IPS-18c (cell line): ENCODE measurements around the gene FAM163B.

ENCODE experiments used
- H3K4me3 ChIP-seq: 2 replicates; pipeline ENCODE4 v1.7.0; 2013; ENCODE audit warnings: low read depth, mild to moderate bottlenecking, low read length, moderate library complexity; ENCODE audit not compliant: insufficient read depth
- H3K9me3 ChIP-seq: one replicate; pipeline ENCODE4 v1.6.1; 2013; ENCODE audit warnings: mild to moderate bottlenecking, low read length, moderate library complexity; ENCODE audit not compliant: control insufficient read depth, insufficient read depth

FAM163B gene

DNA sequence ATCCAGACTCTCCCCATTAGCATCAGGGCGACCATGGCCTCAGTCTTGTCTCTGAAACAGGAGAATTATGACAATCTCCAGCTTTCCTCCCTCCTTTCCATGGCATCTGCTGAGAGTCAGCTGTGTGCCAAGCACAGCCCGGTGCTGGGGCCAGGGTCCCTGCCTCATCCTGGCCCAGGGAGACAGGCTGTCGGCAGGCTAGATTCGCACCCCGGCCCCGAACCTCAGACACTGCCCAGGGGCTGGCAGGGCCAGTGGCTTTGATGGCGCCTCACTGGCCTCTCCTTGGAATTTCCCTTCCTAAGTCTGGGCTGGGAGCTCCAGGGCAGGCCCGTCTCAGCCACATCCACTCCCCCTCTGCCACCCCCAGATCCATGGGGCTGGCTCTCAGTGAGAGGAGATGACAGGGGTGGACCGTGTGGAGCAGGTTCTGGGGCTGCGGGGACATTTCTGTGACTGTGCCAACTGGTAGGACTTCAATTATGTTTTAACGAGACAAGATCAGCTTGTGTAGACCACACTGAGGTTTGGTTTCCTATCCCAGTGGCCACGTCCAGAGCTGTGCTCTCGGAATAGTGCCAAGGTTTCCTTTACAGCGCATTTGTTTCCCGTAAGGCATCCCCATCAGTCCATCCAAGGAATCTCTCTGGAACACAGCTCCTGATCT is 15.5 kb downstream of the FAM163B start:
- no peak overlapping the region for H3K4me3 ChIP-seq
- H3K9me3 ChIP-seq = no peaks in the 10 kb centered on the region

GRCh38 chr9:133592731-133593409 is 16.3 kb downstream of the FAM163B start:
- Histone ChIP-seq H3K9me3 (no peaks in the 10 kb centered on the region), H3K4me3 (no peak overlapping the region)

GRCh38 chr9:133591985-133592384 is 17.2 kb downstream of the FAM163B start:
- Histone ChIP-seq H3K4me3 (no peak overlapping the region), H3K9me3 (no peaks in the 10 kb centered on the region)

DNA sequence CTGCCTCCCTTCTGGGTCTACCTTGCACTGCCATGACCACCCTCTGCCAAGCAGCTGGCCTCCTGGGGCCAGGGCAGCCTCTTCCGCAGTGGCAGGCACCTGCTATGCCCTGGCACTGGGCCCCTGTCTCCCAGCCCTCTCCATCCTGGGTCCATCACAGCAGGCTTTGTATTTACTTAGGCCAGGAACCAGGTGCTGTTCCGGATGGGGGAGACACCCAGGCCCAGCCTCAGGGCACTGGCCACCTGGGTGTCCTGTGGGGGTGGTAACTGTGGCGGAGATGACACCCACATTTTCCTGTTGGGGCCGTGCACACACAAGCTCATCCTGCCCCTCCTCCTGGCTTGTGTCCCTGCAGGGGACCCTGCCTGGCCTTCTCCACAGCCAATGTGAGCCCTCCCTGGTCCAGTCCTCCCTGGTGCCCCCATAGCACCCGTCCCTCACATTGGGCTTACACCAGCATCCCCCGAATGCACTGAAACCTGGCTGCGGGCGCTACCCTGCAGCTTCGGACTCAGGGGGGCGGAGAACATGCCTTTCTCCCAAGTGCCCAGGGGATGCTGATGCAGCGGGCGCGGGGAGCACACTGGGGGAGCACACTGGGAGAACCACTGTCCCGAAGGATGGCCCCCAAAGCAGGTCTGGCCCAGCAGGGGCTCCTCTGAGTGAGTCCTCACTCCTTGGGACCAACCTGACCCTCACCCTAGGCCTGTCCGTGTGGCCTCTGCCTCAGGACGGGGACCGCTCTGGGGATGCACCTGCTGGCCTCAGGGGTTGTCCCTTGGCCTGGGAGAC is 17.9 kb downstream of the FAM163B start:
- no peaks in the 10 kb centered on the region for H3K9me3 ChIP-seq
- H3K4me3 ChIP-seq = no peak overlapping the region

DNA sequence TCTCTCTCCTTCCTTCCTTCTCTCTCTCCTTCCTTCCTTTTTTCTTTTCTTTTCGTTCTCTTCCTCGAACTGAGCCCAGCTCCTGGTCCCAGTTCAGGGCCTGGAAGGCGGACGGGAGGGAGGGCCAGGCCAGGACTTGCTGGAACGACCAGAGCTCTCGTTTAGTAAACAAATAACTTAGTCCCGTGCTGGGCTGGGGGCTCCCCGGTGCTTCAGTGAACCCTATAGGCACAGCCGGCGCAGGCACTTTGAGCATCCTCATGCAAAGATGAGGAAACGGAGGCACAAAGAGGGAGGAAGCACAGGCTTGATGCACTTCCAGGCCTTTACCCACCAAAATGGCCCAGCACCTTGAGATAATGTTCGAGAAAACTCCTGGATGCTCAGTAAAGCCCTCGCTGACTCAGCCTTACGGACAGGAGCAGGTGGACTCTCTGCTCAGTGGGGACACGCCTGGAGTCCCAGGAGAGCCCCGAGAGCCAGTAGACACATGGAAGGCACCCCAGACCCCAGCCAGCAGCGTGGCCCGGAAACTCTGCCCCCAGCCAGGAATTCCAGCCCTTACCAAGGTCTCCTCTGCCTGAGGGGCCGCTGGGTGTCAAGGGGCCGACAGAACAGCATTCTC is 18.8 kb downstream of the FAM163B start:
- Histone ChIP-seq H3K9me3 (no peaks in the 10 kb centered on the region), H3K4me3 (no peak overlapping the region)

GRCh38 chr9:133589454-133590227 is 19.5 kb downstream of the FAM163B start:
- Histone ChIP-seq H3K4me3 (no peak overlapping the region), H3K9me3 (no peaks in the 10 kb centered on the region)

GRCh38 chr9:133587466-133587865 is 21.7 kb downstream of the FAM163B start:
- Histone ChIP-seq H3K4me3 (no peak overlapping the region), H3K9me3 (peaks cover 2% of the 10 kb centered on the region)

GRCh38 chr9:133587051-133587450 is 22.1 kb downstream of the FAM163B start:
- H3K9me3 ChIP-seq = peaks cover 2% of the 10 kb centered on the region
- H3K4me3 ChIP-seq = no peak overlapping the region

DNA sequence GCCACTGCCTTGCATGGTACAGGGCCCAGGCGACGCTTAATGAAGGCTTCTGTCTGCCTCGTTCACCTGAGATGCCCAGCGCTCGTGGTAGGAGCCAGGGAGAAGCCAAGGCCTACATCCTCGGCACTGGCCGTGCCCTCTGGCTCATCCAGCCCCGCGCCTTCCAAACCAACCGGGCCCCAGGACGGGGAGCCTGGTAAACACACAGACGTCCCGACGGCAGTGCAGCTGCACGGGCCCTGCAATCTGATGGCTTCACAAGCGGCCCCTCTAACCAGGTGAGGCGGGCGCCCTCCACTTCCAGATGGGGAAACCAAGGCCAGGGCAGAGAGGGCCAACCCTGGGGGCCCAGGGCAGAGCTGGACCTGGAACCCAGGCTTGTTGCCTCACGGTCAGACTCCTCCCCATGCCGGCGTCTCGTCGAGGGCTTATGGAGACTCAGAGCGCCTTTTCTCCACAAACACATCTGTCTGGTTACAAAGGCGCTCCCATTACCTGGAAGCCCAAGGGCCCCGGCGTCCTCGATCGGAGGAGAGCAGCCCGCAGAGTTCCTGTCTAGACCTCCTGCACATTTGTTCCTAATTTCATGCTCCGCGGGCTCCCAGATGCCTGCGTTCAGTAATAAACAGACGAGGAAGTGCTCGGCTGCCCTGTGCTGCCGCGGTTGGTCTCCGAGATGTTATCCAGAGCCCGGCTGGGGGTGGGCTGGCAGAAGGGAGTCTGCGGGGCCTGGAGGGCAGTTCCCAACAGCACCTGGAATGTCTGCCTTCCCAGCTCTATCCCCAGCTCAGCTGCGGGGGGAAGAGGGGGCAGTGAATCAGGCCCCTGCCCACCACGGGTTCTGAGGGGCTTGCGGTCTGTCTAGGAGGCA is 23.5 kb downstream of the FAM163B start:
- peaks cover 2% of the 10 kb centered on the region for H3K9me3 ChIP-seq
- no peak overlapping the region for H3K4me3 ChIP-seq

DNA sequence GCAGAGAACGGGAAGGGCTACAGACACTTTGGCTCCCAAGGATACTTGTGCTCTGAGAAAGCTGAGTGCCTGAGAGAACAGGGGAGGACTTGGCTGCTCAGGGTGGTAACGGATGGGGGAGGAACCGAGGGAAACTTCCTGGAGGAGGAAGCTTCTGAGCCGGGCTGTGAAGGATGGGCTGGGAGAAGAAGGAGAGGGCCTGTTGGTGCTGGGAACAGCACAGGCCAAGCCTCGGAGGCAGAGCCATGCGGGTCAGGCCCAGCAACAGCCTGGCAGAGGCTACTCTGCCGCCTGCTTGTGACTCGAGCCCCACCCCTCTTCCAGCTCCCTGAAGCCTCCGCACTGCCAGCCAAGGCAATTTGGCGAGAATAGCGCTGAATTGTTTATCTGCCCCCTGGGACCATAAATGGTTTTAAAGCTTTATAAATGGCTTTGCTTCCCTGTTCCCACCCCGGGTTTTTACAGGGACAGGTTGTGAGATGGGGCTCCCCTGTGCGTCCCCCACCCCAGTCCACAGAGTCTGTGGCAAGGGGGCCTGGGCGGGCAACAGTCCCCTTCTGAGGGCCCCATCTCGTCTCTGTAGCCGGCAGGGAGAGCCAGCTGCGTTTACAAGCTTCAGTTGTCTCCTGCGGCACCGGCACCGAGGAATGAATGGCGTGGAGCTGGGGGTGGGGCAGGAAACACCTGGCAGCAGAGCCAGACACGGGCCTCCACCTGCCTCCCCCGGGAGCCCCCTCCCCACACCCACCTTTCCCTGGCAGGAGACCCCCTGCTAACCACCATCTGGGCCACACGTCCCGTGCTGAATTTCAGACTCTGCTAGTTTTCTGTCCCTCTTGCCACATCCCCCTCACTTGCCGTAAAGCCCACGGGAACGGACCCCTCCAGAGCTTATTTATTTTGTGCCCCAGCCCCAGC is 24.4 kb downstream of the FAM163B start:
- H3K4me3 ChIP-seq = no peak overlapping the region
- H3K9me3 ChIP-seq = peaks cover 2% of the 10 kb centered on the region

GRCh38 chr9:133584167-133584558 is 25.0 kb downstream of the FAM163B start:
- no peak overlapping the region for H3K4me3 ChIP-seq
- H3K9me3 ChIP-seq = peaks cover 2% of the 10 kb centered on the region

GRCh38 chr9:133583586-133583985 is 25.6 kb downstream of the FAM163B start:
- H3K9me3 ChIP-seq = peaks cover 2% of the 10 kb centered on the region
- no peak overlapping the region for H3K4me3 ChIP-seq

DNA sequence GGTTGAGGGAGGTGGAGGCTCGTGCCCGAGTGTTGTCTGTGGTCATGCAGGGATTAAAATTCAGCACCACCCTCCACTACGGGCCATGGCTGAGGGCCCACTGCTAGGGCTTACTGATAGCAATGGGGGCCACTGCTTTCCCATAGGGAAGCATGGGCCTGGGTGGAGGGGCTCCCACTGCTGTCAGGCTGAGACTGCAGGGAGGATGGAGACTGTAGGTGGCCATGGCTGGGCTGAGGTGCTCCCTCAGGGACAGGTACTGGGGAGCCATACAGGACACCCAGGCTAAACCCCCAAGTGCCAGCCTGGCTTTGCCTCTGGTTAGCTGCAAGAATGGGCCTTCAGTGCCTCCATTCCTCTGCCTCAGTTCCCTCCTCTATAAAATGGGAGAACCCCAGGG is 26.1 kb downstream of the FAM163B start:
- Histone ChIP-seq H3K4me3 (no peak overlapping the region), H3K9me3 (peaks cover 2% of the 10 kb centered on the region)

GRCh38 chr9:133582501-133583045 is 26.6 kb downstream of the FAM163B start:
- H3K4me3 ChIP-seq = no peak overlapping the region
- H3K9me3 ChIP-seq = peaks cover 2% of the 10 kb centered on the region
